ENCODE data around the gene EYS. TPM values are rescaled to one million over a fixed set of nuclear protein-coding genes. Genes with fewer than 3 reads are reported as not detected.

EYS gene
- total and polyA plus RNA-seq, 8 donors: 0.24 to 0.85 (median 0.55) TPM

- TF ChIP-seq CTCF (IDR thresholded peaks at IDR 0.05): no peak
- H3K4me3 ChIP-seq: no peak overlapping the region
- ATAC-seq: no peak
- H3K4me1 ChIP-seq: no peaks in the 10 kb centered on the region
- H3K27me3 ChIP-seq: no peaks in the 10 kb centered on the region
- H3K9me3 ChIP-seq: peaks cover 0 to 2% of the 10 kb centered on the region in 2 donors
- no peaks in the 10 kb centered on the region for H3K36me3 ChIP-seq
- H3K27ac ChIP-seq: no peak overlapping the region
- no peak for DNase-seq
- intact Hi-C loops (cut with DNase I): no loop called here
Observed at GRCh38 chr6:65116326-65116725, 590.7 kb downstream of the EYS start.

GRCh38 chr6:65113581-65113980 lies 593.4 kb downstream of the EYS start:
- intact Hi-C loops (cut with DNase I): no loop called here
- no peaks in the 10 kb centered on the region for H3K9me3 ChIP-seq
- no peak for TF ChIP-seq CTCF (IDR thresholded peaks at IDR 0.05)
- no peaks in the 10 kb centered on the region for H3K27me3 ChIP-seq
- ATAC-seq (no peak), DNase-seq (no peak)
- no peak overlapping the region for H3K27ac ChIP-seq
- H3K4me1 ChIP-seq: no peaks in the 10 kb centered on the region
- no peak overlapping the region for H3K4me3 ChIP-seq
- no peaks in the 10 kb centered on the region for H3K36me3 ChIP-seq

- no peaks in the 10 kb centered on the region for H3K9me3 ChIP-seq
- ATAC-seq: no peak
- intact Hi-C loops (cut with DNase I): no loop called here
- H3K27ac ChIP-seq: no peak overlapping the region
- H3K36me3 ChIP-seq: no peaks in the 10 kb centered on the region
- no peaks in the 10 kb centered on the region for H3K4me1 ChIP-seq
- no peak for TF ChIP-seq CTCF (IDR thresholded peaks at IDR 0.05)
- DNase-seq: no peak
- H3K27me3 ChIP-seq: no peaks in the 10 kb centered on the region
- H3K4me3 ChIP-seq: no peak overlapping the region
Observed at GRCh38 chr6:65112435-65112834, 594.6 kb downstream of the EYS start.

DNA sequence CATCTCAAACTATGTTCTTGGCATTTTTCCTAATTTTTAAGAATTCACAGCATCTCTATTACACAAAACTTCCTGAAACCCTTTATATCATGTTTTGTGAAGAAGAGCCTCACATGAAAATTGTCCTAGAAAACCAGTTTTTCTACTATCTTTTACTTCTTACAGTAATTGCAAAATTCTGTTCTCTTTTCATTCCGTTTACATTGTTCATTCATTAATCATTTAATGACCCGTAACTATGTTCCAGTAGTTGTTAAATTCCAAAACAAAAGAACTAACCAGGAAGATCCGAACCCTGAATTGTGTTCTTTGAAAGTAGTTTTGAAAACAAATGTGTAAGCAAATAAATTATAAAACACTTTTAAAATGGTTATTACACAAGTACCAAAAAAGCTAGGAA lies 597.0 kb downstream of the EYS start:
- H3K9me3 ChIP-seq: no peaks in the 10 kb centered on the region
- DNase-seq (no peak), ATAC-seq (no peak)
- no peaks in the 10 kb centered on the region for H3K4me1 ChIP-seq
- intact Hi-C loops (cut with DNase I): no loop called here
- H3K36me3 ChIP-seq: no peaks in the 10 kb centered on the region
- H3K27ac ChIP-seq: no peak overlapping the region
- no peaks in the 10 kb centered on the region for H3K27me3 ChIP-seq
- no peak for TF ChIP-seq CTCF (IDR thresholded peaks at IDR 0.05)
- no peak overlapping the region for H3K4me3 ChIP-seq

GRCh38 chr6:65098349-65098748 lies 608.7 kb downstream of the EYS start:
- intact Hi-C loops (cut with DNase I): no loop called here
- Histone ChIP-seq H3K27ac (no peak overlapping the region), H3K9me3 (no peaks in the 10 kb centered on the region), H3K4me1 (no peaks in the 10 kb centered on the region), H3K4me3 (no peak overlapping the region), H3K27me3 (no peaks in the 10 kb centered on the region), H3K36me3 (no peaks in the 10 kb centered on the region)
- ATAC-seq (no peak), DNase-seq (no peak)
- no peak for TF ChIP-seq CTCF (IDR thresholded peaks at IDR 0.05)

Measured in left lung (tissue), 10 donors.